OCI-LY7 (cell line): ENCODE results near the gene OR10A3. TPM values are rescaled to one million over a fixed set of nuclear protein-coding genes. Genes with fewer than 3 reads are reported as not detected.

Source experiments
- BruUV-seq: library from RNA; stranded (reverse); fragments of 400-500 nt; replicated peaks from 2 replicates; lab custom pipeline; 2021; lab: Mats Ljungman, UMichigan
- CTCF ChIA-PET: fragments of 300-600 bp; sonication (Branson Sonifier 250); formaldehyde crosslinking; loops from one replicate; lab custom pipeline; 2022; ENCODE audit warnings: antibody characterized with exemption; ENCODE audit not compliant: unreplicated experiment; lab: Charles Lee
- POLR2A ChIA-PET: fragments of 300-600 bp; sonication (Branson Sonifier 250); formaldehyde crosslinking; loops from one replicate; lab custom pipeline; 2022; ENCODE audit warnings: antibody characterized with exemption; lab: Charles Lee
- DNase-seq: peaks from one replicate; pipeline ENCODE4 v3.0.0-alpha.2; 2015; ENCODE audit warnings: low spot score
- H2AFZ ChIP-seq: fragments of 200-600 bp; sonication (generic), shearing (Covaris generic); 2 replicates; pipeline ENCODE4 v1.6.1; 2014; ENCODE audit warnings: mild to moderate bottlenecking, antibody characterized with exemption, low read length, moderate library complexity
- H3K27ac ChIP-seq: fragments of 200-600 bp; sonication (generic); 2 replicates; pipeline ENCODE4 v1.5.1; 2014; ENCODE audit warnings: mixed run types, low read depth, mild to moderate bottlenecking, moderate library complexity, low read length, inconsistent platforms; ENCODE audit not compliant: poor library complexity, severe bottlenecking
- H3K36me3 ChIP-seq: fragments of 200-600 bp; sonication (generic); 2 replicates; pipeline ENCODE4 v1.6.1; 2014; ENCODE audit warnings: mild to moderate bottlenecking, antibody characterized with exemption, low read length, moderate library complexity, mixed read lengths; ENCODE audit not compliant: insufficient read depth
- H3K4me1 ChIP-seq: fragments of 200-600 bp; sonication (generic); 2 replicates; pipeline ENCODE4 v1.5.1; 2014; ENCODE audit warnings: mild to moderate bottlenecking, low read length; ENCODE audit not compliant: insufficient read depth, poor library complexity, severe bottlenecking
- H3K4me2 ChIP-seq: fragments of 200-600 bp; sonication (generic); 2 replicates; pipeline ENCODE4 v1.6.1; 2014; ENCODE audit warnings: mild to moderate bottlenecking, low read length
- H3K4me3 ChIP-seq: fragments of 200-600 bp; sonication (generic); 2 replicates; pipeline ENCODE4 v1.5.1; 2014; ENCODE audit warnings: mild to moderate bottlenecking, low read depth, low read length; ENCODE audit not compliant: poor library complexity, severe bottlenecking
- H3K79me2 ChIP-seq: fragments of 200-600 bp; sonication (generic); 2 replicates; pipeline ENCODE4 v1.6.1; 2016; ENCODE audit warnings: low read depth, mild to moderate bottlenecking, low read length, moderate library complexity, mixed read lengths; ENCODE audit not compliant: insufficient read depth
- H3K9me2 ChIP-seq: fragments of 200-600 bp; sonication (generic); 2 replicates; pipeline ENCODE4 v1.6.1; 2016; ENCODE audit warnings: mild to moderate bottlenecking, low read length, mixed read lengths; ENCODE audit not compliant: insufficient read depth
- H3K9me3 ChIP-seq: fragments of 200-600 bp; sonication (generic); 2 replicates; pipeline ENCODE4 v1.6.1; 2014; ENCODE audit warnings: mild to moderate bottlenecking, mixed run types, low read length, mixed read lengths
- H4K20me1 ChIP-seq: fragments of 200-600 bp; sonication (generic); 2 replicates; pipeline ENCODE4 v1.6.1; 2014; ENCODE audit warnings: mild to moderate bottlenecking, antibody characterized with exemption, low read length, moderate library complexity, mixed read lengths; ENCODE audit not compliant: insufficient read depth
- EZH2phosphoT487 ChIP-seq: fragments of 200-600 bp; sonication (generic); IDR thresholded peaks from 2 replicates; pipeline ENCODE4 v1.6.1; 2018; ENCODE audit warnings: low read depth, borderline replicate concordance, mild to moderate bottlenecking, mixed run types, antibody characterized with exemption, low read length, moderate library complexity, mixed read lengths
- intact Hi-C: fragments of 100-400 bp; cut with micrococcal nuclease; formaldehyde crosslinking; loops from one replicate; pipeline ENCODE4 v1.10.0; 2022; ENCODE audit not compliant: unreplicated experiment
- small RNA-seq: library from RNA; depleted of rRNA; stranded (forward); fragments of <200 nt; gene quantifications from one replicate; pipeline ENCODE3, GENCODE V24; 2014
- total RNA-seq, 2 experiments: library from RNA; depleted of rRNA in 1 of 2; stranded (reverse); fragments of >200 nt in 1 of 2; shearing (Covaris generic) in 1 of 2; gene quantifications; 2 replicates each; pipeline ENCODE4 v1.2.3, GENCODE V29; 2014 to 2022
- TF ChIP-seq, protein P1 (sequence below): fragments of 200-600 bp; sonication (generic); conservative IDR thresholded peaks from 2 replicates; pipeline ENCODE4 v1.5.1; 2014; ENCODE audit warnings: mild to moderate bottlenecking, antibody characterized with exemption, low read length, moderate library complexity, mixed read lengths

OR10A3 gene
- total RNA-seq, 2 experiments from 2014 or later, result not detected

DNA sequence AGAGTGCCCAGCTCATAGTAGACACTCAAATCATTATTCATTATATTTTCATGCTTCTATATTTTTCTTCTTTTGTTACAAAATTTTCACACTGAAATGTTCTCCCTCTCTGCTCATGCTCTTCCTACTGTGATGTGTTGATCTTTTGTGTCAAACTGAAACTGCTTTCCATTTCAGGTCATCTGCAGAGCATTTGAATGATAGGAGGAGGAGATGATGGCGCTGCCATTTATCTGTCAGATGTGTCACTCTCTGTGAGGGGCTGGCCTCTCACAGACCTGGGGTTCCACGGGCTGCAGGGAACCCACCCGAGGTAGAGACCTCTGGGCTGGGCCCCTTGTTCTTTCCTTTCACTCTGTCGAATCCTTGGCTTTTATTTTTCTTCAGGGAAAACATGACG lies 51.5 kb downstream of the OR10A3 start:
- Histone ChIP-seq H3K4me2 (peak overlapping the region; percentile 58), H3K4me3 (peak overlapping the region; percentile 16), H4K20me1 (no peaks in the 10 kb centered on the region), H3K9me3 (no peaks in the 10 kb centered on the region), H2AFZ (peak overlapping the region; percentile 94), H3K36me3 (no peaks in the 10 kb centered on the region), H3K27ac (peak overlapping the region; percentile 74), H3K9me2 (no peaks in the 10 kb centered on the region), H3K79me2 (no peaks in the 10 kb centered on the region), H3K4me1 (peaks cover 43% of the 10 kb centered on the region)
- ChIA-PET POLR2A (interaction anchor here (0.6 to 3.4 kb wide), 6 partner anchors 11 to 1098 kb away, joined by 3 to 16 read pairs (median 4); partner anchors contain the start of gene EIF3F), CTCF (interaction anchor here (4.9 kb wide), 1 partner anchor 97 kb away, joined by 42 read pairs; the partner anchor contains the start of gene EIF3F)
- intact Hi-C loops, result no loop called here
- BruUV-seq, result no TSS peak
- TF ChIP-seq, protein P1, sequence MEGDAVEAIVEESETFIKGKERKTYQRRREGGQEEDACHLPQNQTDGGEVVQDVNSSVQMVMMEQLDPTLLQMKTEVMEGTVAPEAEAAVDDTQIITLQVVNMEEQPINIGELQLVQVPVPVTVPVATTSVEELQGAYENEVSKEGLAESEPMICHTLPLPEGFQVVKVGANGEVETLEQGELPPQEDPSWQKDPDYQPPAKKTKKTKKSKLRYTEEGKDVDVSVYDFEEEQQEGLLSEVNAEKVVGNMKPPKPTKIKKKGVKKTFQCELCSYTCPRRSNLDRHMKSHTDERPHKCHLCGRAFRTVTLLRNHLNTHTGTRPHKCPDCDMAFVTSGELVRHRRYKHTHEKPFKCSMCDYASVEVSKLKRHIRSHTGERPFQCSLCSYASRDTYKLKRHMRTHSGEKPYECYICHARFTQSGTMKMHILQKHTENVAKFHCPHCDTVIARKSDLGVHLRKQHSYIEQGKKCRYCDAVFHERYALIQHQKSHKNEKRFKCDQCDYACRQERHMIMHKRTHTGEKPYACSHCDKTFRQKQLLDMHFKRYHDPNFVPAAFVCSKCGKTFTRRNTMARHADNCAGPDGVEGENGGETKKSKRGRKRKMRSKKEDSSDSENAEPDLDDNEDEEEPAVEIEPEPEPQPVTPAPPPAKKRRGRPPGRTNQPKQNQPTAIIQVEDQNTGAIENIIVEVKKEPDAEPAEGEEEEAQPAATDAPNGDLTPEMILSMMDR, result no peak
- TF ChIP-seq EZH2phosphoT487, result no peak
- DNase-seq, result peak; percentile 41

Small RNA genes within 50 kb of the gene (small RNA-seq; reads per million reads assigned to genes)
- not detected for gene COX6CP5
- gene RNU6-943P, result not detected

Other genes starting within 250 kb of the OR10A3 start
- not detected in 2 replicates for gene OVCH2, start 235.2 kb downstream of the OR10A3 start, total RNA-seq (2014; rRNA removed; shearing (Covaris generic))
- gene OVCH2, start 235.2 kb downstream of the OR10A3 start, total RNA-seq (2022), result not detected in 2 replicates
- not detected in 2 replicates for gene OR5P2, start 144.8 kb downstream of the OR10A3 start, total RNA-seq (2014; rRNA removed; shearing (Covaris generic))
- gene OR5P2, start 144.8 kb downstream of the OR10A3 start, total RNA-seq (2022), result not detected in 2 replicates
- not detected in 2 replicates for gene OR5P3, start 110.9 kb downstream of the OR10A3 start, total RNA-seq (2014; rRNA removed; shearing (Covaris generic))
- gene OR5P3, start 110.9 kb downstream of the OR10A3 start, total RNA-seq (2022), result not detected in 2 replicates
- gene OR10A6, start 10.4 kb downstream of the OR10A3 start, total RNA-seq (2014; rRNA removed; shearing (Covaris generic)), result not detected in 2 replicates
- gene OR10A6, start 10.4 kb downstream of the OR10A3 start, total RNA-seq (2022), result not detected in 2 replicates
- gene NLRP10, start 23.7 kb upstream of the OR10A3 start, total RNA-seq (2014; rRNA removed; shearing (Covaris generic)), result not detected in 2 replicates
- gene NLRP10, start 23.7 kb upstream of the OR10A3 start, total RNA-seq (2022), result not detected in 2 replicates
- gene EIF3F, start 45.6 kb upstream of the OR10A3 start, total RNA-seq (2014; rRNA removed; shearing (Covaris generic)), result 239 and 376 TPM in 2 replicates
- 367 and 403 TPM in 2 replicates for gene EIF3F, start 45.6 kb upstream of the OR10A3 start, total RNA-seq (2022)
- not detected in 2 replicates for gene TUB, start 139.5 kb upstream of the OR10A3 start, total RNA-seq (2014; rRNA removed; shearing (Covaris generic))
- gene TUB, start 139.5 kb upstream of the OR10A3 start, total RNA-seq (2022), result not detected in 2 replicates
- gene RIC3, start 227.3 kb upstream of the OR10A3 start, total RNA-seq (2014; rRNA removed; shearing (Covaris generic)), result not detected in 2 replicates
- gene RIC3, start 227.3 kb upstream of the OR10A3 start, total RNA-seq (2022), result not detected in 2 replicates